ENCODE measurements around the gene MSTN.

DNA sequence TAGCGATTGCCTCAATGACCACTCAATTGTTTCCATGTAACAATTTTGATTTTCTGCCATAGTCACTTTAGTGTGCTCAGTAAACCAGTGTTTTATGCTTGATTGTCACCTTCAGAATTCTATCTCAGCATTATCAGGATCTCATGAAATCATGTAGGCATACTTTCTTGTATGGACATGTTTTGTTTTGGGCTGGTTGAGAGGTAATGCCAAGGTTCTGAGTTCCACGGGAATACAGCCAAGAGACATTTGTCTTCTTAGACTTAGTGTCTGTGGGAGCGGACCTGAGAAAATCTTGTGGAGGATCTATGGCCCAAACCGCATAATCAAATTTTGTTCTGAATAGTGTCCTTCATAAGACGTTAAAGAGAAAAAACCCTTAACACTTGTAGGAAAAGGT, 10.2 kb downstream of the MSTN start:
- TF ChIP-seq POLR2AphosphoS5 (IDR thresholded peaks at IDR 0.05) = no peak
- TF ChIP-seq POLR2A (IDR thresholded peaks at IDR 0.05; ENCODE audit: low read depth) = no peak
- TF ChIP-seq, protein P1, sequence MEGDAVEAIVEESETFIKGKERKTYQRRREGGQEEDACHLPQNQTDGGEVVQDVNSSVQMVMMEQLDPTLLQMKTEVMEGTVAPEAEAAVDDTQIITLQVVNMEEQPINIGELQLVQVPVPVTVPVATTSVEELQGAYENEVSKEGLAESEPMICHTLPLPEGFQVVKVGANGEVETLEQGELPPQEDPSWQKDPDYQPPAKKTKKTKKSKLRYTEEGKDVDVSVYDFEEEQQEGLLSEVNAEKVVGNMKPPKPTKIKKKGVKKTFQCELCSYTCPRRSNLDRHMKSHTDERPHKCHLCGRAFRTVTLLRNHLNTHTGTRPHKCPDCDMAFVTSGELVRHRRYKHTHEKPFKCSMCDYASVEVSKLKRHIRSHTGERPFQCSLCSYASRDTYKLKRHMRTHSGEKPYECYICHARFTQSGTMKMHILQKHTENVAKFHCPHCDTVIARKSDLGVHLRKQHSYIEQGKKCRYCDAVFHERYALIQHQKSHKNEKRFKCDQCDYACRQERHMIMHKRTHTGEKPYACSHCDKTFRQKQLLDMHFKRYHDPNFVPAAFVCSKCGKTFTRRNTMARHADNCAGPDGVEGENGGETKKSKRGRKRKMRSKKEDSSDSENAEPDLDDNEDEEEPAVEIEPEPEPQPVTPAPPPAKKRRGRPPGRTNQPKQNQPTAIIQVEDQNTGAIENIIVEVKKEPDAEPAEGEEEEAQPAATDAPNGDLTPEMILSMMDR (IDR thresholded peaks at IDR 0.05) = no peak
- TF ChIP-seq EP300 (IDR thresholded peaks at IDR 0.05) = no peak

Data from esophagus muscularis mucosa (tissue), 4 donors.